PFSK-1 (cell line): Measurements from ENCODE around the gene ARHGEF12.

ENCODE experiments used
- FOXP2 ChIP-seq: optimal IDR thresholded peaks from 2 replicates; pipeline ENCODE3; 2011; ENCODE audit warnings: borderline replicate concordance, control low read depth, inconsistent platforms; ENCODE audit not compliant: insufficient read depth; ENCODE audit errors: extremely low read length, extremely low read depth
- POLR2AphosphoS5 ChIP-seq: IDR thresholded peaks from 2 replicates; pipeline ENCODE4 v1.6.1; 2012; ENCODE audit warnings: low read depth, mild to moderate bottlenecking, control low read depth, low read length, moderate library complexity
- SIN3A ChIP-seq: IDR thresholded peaks from 2 replicates; pipeline ENCODE4 v1.6.1; 2012; ENCODE audit warnings: mild to moderate bottlenecking, low read length, moderate library complexity, borderline replicate concordance; ENCODE audit not compliant: insufficient read depth
- TAF1 ChIP-seq: IDR thresholded peaks from 2 replicates; pipeline ENCODE4 v1.6.1; 2012; ENCODE audit warnings: low read length, control low read depth, borderline replicate concordance; ENCODE audit not compliant: insufficient read depth
- TF ChIP-seq, protein P1 (sequence below), 2 experiments: IDR thresholded peaks; 2 replicates each; pipeline versions ENCODE4 v1.6.1 to v1.8.0; 2011 to 2012; ENCODE audit warnings: low read depth in 2 of 2, low read length in 2 of 2, control low read depth in 1 of 2, inconsistent platforms in 1 of 2, mild to moderate bottlenecking in 1 of 2, moderate library complexity in 1 of 2; ENCODE audit not compliant: insufficient read depth in 1 of 2

Gene ARHGEF12

DNA sequence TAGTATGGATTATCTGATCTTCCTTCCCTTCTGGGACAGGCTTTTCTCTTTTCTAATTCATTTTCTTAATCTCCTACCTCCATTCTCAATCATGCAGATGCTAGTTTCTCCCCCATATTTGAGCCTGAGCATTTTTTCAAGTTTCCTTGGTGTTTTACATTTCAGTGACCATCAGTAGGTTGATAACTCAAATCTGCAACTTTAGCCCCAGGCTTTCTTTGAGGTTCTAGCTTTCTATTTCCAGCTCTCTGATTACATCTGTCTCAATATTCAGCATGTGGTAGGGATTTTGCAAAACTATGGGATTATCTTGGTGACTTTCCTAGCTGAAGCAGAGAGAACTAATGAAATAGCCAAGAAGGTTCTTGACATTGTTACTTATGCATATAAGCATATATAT, 67.8 kb downstream of the ARHGEF12 start:
- TF ChIP-seq, protein P1, sequence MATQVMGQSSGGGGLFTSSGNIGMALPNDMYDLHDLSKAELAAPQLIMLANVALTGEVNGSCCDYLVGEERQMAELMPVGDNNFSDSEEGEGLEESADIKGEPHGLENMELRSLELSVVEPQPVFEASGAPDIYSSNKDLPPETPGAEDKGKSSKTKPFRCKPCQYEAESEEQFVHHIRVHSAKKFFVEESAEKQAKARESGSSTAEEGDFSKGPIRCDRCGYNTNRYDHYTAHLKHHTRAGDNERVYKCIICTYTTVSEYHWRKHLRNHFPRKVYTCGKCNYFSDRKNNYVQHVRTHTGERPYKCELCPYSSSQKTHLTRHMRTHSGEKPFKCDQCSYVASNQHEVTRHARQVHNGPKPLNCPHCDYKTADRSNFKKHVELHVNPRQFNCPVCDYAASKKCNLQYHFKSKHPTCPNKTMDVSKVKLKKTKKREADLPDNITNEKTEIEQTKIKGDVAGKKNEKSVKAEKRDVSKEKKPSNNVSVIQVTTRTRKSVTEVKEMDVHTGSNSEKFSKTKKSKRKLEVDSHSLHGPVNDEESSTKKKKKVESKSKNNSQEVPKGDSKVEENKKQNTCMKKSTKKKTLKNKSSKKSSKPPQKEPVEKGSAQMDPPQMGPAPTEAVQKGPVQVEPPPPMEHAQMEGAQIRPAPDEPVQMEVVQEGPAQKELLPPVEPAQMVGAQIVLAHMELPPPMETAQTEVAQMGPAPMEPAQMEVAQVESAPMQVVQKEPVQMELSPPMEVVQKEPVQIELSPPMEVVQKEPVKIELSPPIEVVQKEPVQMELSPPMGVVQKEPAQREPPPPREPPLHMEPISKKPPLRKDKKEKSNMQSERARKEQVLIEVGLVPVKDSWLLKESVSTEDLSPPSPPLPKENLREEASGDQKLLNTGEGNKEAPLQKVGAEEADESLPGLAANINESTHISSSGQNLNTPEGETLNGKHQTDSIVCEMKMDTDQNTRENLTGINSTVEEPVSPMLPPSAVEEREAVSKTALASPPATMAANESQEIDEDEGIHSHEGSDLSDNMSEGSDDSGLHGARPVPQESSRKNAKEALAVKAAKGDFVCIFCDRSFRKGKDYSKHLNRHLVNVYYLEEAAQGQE (IDR thresholded peaks at IDR 0.05; ENCODE audit: insufficient read depth in 1 of 2, low read depth in 2 of 2, low read length in 2 of 2) = no peak
- no peak for TF ChIP-seq POLR2AphosphoS5
- TF ChIP-seq FOXP2 = no peak
- TF ChIP-seq TAF1 = no peak
- no peak for TF ChIP-seq SIN3A

- TF ChIP-seq TAF1 (no peak), POLR2AphosphoS5 (no peak), SIN3A (no peak), FOXP2 (no peak)
- TF ChIP-seq, protein P1 (IDR thresholded peaks at IDR 0.05; ENCODE audit: insufficient read depth in 1 of 2, low read depth in 2 of 2, low read length in 2 of 2) = no peak
Observed at GRCh38 chr11:120404495-120404894, 68.3 kb downstream of the ARHGEF12 start.

DNA sequence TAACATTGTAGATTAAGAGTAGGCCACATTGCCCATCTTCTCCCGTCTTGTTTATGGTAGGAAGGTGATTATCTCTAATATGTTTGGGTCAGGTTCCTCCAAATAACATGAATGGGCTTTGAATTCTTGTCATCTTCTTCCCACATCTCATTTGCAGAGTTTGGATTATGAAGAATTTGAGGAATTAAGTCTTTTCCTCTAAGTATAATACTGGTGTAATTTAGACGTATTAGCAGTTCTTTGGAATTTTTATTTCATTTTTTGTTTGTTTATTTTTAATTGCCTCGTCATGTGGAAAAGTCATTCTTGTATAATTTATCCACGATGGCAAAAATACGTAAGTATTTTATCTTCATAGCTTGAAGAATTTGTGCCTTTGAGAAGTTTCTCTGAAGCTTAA, 73.4 kb downstream of the ARHGEF12 start:
- TF ChIP-seq FOXP2 (no peak), SIN3A (no peak), POLR2AphosphoS5 (no peak), TAF1 (no peak)
- TF ChIP-seq, protein P1 (IDR thresholded peaks at IDR 0.05; ENCODE audit: insufficient read depth in 1 of 2, low read depth in 2 of 2, low read length in 2 of 2) = no peak

DNA sequence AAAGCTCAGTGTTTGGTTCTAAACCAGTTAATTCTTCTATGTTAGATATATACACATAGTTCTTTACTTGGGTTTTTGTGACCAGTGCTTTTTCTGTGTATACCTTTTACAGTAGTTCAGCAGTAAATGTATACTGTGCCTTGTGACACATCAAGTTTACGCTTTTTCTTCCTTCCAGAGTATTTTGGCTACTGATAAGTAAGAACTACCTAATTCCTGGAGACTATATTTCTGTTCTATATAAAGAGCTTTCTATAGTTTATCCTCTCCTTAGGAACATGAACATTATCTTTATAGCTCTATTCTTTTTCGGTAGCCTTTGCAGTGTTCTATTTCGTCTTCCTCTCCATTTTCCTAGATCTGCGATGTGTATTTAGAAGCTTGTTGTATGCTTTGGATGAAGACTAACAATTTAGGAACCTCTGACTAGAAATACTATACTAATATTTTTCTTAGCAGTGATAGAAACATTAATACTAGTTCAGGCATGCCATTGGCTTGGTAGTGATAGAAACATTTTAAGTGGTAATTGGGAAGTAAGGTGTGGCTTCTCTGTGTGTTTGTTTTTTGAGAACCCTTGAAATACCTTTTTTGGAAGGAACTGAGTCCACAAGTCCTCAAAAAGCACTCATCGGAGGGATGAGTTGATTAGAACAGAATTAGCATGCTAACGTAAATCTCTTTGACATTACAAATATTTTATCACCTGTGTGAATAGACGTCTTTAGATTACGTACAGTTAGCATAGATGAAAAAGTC, 74.6 kb downstream of the ARHGEF12 start:
- TF ChIP-seq POLR2AphosphoS5 (no peak), SIN3A (no peak)

DNA sequence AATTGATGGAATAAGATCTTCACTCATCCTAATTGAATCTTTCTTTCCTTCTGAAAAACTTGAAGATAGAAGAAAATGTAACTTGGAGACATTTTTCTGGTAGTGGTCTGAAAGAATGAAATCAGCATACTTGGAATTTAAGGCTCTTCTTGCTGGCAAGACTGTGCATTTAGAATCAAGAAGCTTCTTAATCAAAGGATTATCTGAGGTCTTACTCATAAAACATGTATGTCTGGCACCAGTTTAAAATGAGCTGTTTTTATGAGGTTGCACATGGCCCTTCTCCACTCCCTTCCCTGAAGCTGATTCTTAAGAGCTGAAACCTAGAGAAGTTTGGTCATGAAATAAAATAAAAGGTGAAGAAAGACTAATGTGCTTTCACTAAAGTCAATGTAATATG, 77.3 kb downstream of the ARHGEF12 start:
- TF ChIP-seq POLR2AphosphoS5 (no peak), FOXP2 (no peak), SIN3A (no peak), TAF1 (no peak)
- TF ChIP-seq, protein P1 (IDR thresholded peaks at IDR 0.05; ENCODE audit: insufficient read depth in 1 of 2, low read depth in 2 of 2, low read length in 2 of 2) = no peak
